Mucosa of stomach (tissue), 1 donor: ENCODE results near the gene GSTK1.

Experiments
- H3K27me3 ChIP-seq: one replicate; pipeline ENCODE4 v1.7.0; 2013; ENCODE audit warnings: mild to moderate bottlenecking, low read length; ENCODE audit not compliant: control insufficient read depth, insufficient read depth
- H3K36me3 ChIP-seq: one replicate; pipeline ENCODE4 v1.7.0; 2013; ENCODE audit warnings: low read length; ENCODE audit not compliant: control insufficient read depth, insufficient read depth
- H3K4me1 ChIP-seq: one replicate; pipeline ENCODE4 v1.7.0; 2013; ENCODE audit warnings: mild to moderate bottlenecking, low read length; ENCODE audit not compliant: control insufficient read depth, insufficient read depth
- H3K4me3 ChIP-seq: one replicate; pipeline ENCODE4 v1.7.0; 2013; ENCODE audit warnings: low read length
- H3K9ac ChIP-seq: one replicate; pipeline ENCODE4 v1.7.0; 2013; ENCODE audit warnings: mild to moderate bottlenecking, low read length, moderate library complexity
- H3K9me3 ChIP-seq: one replicate; pipeline ENCODE4 v1.7.0; 2013; ENCODE audit warnings: mild to moderate bottlenecking, low read length, moderate library complexity; ENCODE audit not compliant: control insufficient read depth
- donor health status: Pancreatic carcinoma.

GSTK1 gene

DNA sequence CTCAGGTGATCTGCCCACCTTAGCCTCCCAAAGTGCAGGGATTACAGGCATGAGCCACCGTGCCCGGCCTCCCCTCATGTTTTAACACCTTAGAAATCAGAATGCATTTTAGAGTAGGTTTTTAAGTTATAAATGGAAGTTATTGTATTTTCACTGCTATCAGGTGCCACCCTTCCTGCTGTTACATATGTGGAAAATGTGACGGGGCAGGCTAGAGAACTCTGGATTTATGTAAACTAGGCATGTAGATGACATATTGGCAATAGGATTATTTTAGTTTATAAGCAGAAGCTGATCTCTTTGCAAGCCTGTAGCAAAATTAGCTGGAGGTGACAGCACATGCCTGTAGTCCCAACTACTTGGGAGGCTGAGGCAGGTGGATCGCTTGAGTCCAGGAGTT is 27.1 kb downstream of the GSTK1 start:
- H3K4me3 ChIP-seq: no peak overlapping the region
- no peak overlapping the region for H3K9ac ChIP-seq
- H3K27me3 ChIP-seq: no peaks in the 10 kb centered on the region
- H3K4me1 ChIP-seq: peaks cover 20% of the 10 kb centered on the region
- H3K36me3 ChIP-seq: no peaks in the 10 kb centered on the region
- H3K9me3 ChIP-seq: no peaks in the 10 kb centered on the region

DNA sequence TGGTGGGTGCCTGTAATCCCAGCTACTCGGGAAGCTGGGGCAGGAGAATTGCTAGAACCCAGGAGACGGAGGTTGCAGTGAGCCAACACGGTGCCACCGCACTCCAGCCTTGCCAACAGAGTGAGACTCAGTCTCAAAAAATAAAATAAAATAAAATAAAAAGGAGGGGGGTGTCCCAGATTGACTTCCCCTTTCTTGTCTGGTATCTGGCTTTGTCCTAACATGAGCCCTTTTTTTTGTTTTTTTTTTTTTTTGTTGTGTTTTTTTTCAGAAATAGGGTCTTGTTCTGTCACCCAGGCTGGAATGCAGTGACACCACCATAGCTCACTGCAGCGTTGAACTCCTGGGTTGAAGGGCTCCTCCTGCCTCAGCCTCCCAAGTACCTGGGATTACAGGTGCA is 29.6 kb downstream of the GSTK1 start:
- Histone ChIP-seq H3K4me1 (peaks cover 11% of the 10 kb centered on the region), H3K36me3 (no peaks in the 10 kb centered on the region), H3K9me3 (no peaks in the 10 kb centered on the region), H3K4me3 (no peak overlapping the region), H3K9ac (no peak overlapping the region), H3K27me3 (no peaks in the 10 kb centered on the region)

GRCh38 chr7:143295870-143296269 is 32.6 kb downstream of the GSTK1 start:
- Histone ChIP-seq H3K4me3 (no peak overlapping the region), H3K9ac (no peak overlapping the region), H3K4me1 (peaks cover 15% of the 10 kb centered on the region), H3K9me3 (no peaks in the 10 kb centered on the region), H3K36me3 (no peaks in the 10 kb centered on the region), H3K27me3 (no peaks in the 10 kb centered on the region)

GRCh38 chr7:143296686-143297085 is 33.4 kb downstream of the GSTK1 start:
- Histone ChIP-seq H3K9me3 (no peaks in the 10 kb centered on the region), H3K4me3 (no peak overlapping the region), H3K9ac (no peak overlapping the region), H3K27me3 (no peaks in the 10 kb centered on the region), H3K4me1 (peaks cover 22% of the 10 kb centered on the region), H3K36me3 (no peaks in the 10 kb centered on the region)

GRCh38 chr7:143299346-143299745 is 36.1 kb downstream of the GSTK1 start:
- Histone ChIP-seq H3K27me3 (no peaks in the 10 kb centered on the region), H3K9me3 (no peaks in the 10 kb centered on the region), H3K9ac (no peak overlapping the region), H3K4me1 (peaks cover 26% of the 10 kb centered on the region), H3K36me3 (no peaks in the 10 kb centered on the region), H3K4me3 (no peak overlapping the region)

DNA sequence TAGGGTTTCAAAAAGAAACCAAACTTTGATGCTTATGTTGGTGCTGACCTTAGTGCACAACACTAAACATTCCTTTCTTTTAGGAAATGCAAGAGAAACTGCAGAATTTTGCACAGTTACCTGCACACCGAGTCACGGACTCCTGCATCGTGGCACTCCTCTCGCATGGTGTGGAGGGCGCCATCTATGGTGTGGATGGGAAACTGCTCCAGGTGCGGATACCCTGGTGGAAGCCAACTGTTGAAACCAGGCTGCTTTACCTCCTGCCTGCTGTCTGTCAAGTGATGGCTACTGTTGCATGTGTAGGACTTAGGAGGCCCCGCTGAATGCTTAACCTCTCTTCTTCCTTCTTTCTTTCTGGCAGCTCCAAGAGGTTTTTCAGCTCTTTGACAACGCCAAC is 36.6 kb downstream of the GSTK1 start:
- Histone ChIP-seq H3K9me3 (no peaks in the 10 kb centered on the region), H3K27me3 (no peaks in the 10 kb centered on the region), H3K9ac (no peak overlapping the region)

GRCh38 chr7:143300959-143301935 is 38.0 kb downstream of the GSTK1 start:
- H3K9me3 ChIP-seq: no peaks in the 10 kb centered on the region
- H3K36me3 ChIP-seq: peaks cover 3% of the 10 kb centered on the region
- peaks cover 25% of the 10 kb centered on the region for H3K4me1 ChIP-seq
- no peaks in the 10 kb centered on the region for H3K27me3 ChIP-seq
- no peak overlapping the region for H3K9ac ChIP-seq
- H3K4me3 ChIP-seq: no peak overlapping the region

More for the DNA sequence above, 36.6 kb downstream of the GSTK1 start:
- Histone ChIP-seq H3K4me1 (peaks cover 26% of the 10 kb centered on the region), H3K4me3 (no peak overlapping the region), H3K36me3 (no peaks in the 10 kb centered on the region)

GRCh38 chr7:143303733-143304132 is 40.5 kb downstream of the GSTK1 start:
- H3K4me1 ChIP-seq: peaks cover 25% of the 10 kb centered on the region
- H3K9me3 ChIP-seq: no peaks in the 10 kb centered on the region
- H3K4me3 ChIP-seq: no peak overlapping the region
- H3K27me3 ChIP-seq: no peaks in the 10 kb centered on the region
- H3K9ac ChIP-seq: no peak overlapping the region
- peaks cover 3% of the 10 kb centered on the region for H3K36me3 ChIP-seq

- Histone ChIP-seq H3K4me1 (peaks cover 25% of the 10 kb centered on the region), H3K4me3 (no peak overlapping the region), H3K27me3 (no peaks in the 10 kb centered on the region), H3K36me3 (peaks cover 3% of the 10 kb centered on the region), H3K9me3 (no peaks in the 10 kb centered on the region), H3K9ac (no peak overlapping the region)
Observed at GRCh38 chr7:143304938-143305337, 41.7 kb downstream of the GSTK1 start.

DNA sequence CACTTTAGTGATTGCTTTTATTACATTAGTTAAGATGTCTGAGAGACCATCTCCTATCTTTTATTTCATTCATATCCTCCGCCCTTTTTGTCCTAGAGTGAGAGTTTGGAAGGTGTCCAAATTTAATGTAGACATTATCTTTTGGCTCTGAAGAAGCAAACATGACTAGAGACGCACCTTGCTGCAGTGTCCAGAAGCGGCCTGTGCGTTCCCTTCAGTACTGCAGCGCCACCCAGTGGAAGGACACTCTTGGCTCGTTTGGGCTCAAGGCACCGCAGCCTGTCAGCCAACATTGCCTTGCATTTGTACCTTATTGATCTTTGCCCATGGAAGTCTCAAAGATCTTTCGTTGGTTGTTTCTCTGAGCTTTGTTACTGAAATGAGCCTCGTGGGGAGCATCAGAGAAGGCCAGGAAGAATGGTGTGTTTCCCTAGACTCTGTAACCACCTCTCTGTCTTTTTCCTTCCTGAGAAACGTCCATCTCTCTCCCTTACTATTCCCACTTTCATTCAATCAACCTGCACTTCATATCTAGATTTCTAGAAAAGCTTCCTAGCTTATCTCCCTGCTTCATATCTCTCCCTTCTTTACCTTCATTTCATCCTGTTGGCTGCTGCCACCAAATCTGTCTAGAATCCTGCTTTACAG is 42.3 kb downstream of the GSTK1 start:
- Histone ChIP-seq H3K27me3 (no peaks in the 10 kb centered on the region), H3K9ac (no peak overlapping the region), H3K9me3 (no peaks in the 10 kb centered on the region)

DNA sequence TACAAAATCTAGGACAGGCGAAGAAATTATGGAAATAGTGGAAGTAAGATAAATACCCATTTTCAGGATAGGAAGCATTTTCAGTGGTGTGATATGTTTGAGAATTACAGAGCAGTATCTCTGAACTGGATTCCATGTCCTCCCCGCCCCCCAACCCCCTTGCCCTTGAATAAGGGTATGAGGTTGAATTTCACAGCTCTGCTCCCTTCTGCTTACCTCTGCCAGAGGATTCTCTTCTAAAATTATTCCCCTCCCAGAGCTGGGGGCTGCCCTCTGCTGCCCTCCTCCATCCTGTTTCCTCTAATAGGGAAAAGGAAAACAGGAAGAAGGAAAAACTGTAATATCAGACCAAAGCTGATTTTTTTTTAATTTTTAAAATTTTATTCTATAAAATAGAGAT is 45.4 kb downstream of the GSTK1 start:
- no peaks in the 10 kb centered on the region for H3K9me3 ChIP-seq
- H3K4me3 ChIP-seq: no peak overlapping the region
- H3K4me1 ChIP-seq: peaks cover 5% of the 10 kb centered on the region
- no peak overlapping the region for H3K9ac ChIP-seq
- no peaks in the 10 kb centered on the region for H3K27me3 ChIP-seq
- H3K36me3 ChIP-seq: peaks cover 3% of the 10 kb centered on the region

More for the DNA sequence above, 42.3 kb downstream of the GSTK1 start:
- no peak overlapping the region for H3K4me3 ChIP-seq
- H3K36me3 ChIP-seq: peaks cover 3% of the 10 kb centered on the region
- peaks cover 19% of the 10 kb centered on the region for H3K4me1 ChIP-seq

- Histone ChIP-seq H3K4me1 (no peaks in the 10 kb centered on the region), H3K4me3 (no peak overlapping the region), H3K27me3 (no peaks in the 10 kb centered on the region), H3K36me3 (no peaks in the 10 kb centered on the region), H3K9me3 (no peaks in the 10 kb centered on the region), H3K9ac (no peak overlapping the region)
Observed at GRCh38 chr7:143314127-143314526, 50.9 kb downstream of the GSTK1 start.
